ENCODE measurements around the gene ALDH1A2.

GRCh38 chr15:58064082-58064979 lies 1.2 kb downstream of the ALDH1A2 start:
- TF ChIP-seq ZBTB7A (tag by site-specific recombination; IDR thresholded peaks at IDR 0.05; ENCODE audit: low read depth) (no peak), ZNF580 (tag by site-specific recombination; IDR thresholded peaks at IDR 0.05) (peak; percentile 48; the same call in 1 of the 2 replicates), ZNF449 (tag by site-specific recombination; IDR thresholded peaks at IDR 0.05) (no peak), ZNF670 (tag by site-specific recombination; IDR thresholded peaks at IDR 0.05; ENCODE audit: low read depth) (no peak), ZNF621 (tag by site-specific recombination; IDR thresholded peaks at IDR 0.05) (no peak), CTCF (tag by site-specific recombination; IDR thresholded peaks at IDR 0.05) (no peak), ZNF175 (tag by site-specific recombination; IDR thresholded peaks at IDR 0.05) (no peak)
